Fibroblast of lung (primary cell): ENCODE measurements around the gene RRAS. TPM values are rescaled to one million over a fixed set of nuclear protein-coding genes. Genes with fewer than 3 reads are reported as not detected.

Experiments used
- DNase-seq, 2 donors: peaks; one replicate each; pipeline versions ENCODE4 v3.0.0 to v3.0.0-alpha.2; 2010; ENCODE audit warnings: low read depth in 2 of 2
- H2AFZ ChIP-seq: 2 replicates; pipeline ENCODE4 v1.5.1; 2012; ENCODE audit warnings: low read length, control low read depth, inconsistent platforms
- H3K27ac ChIP-seq: 2 replicates; pipeline ENCODE4 v1.5.1; 2011; ENCODE audit warnings: low read length, control low read depth; ENCODE audit not compliant: insufficient read depth
- H3K27me3 ChIP-seq: 2 replicates; pipeline ENCODE4 v1.5.1; 2011; ENCODE audit warnings: mild to moderate bottlenecking, low read length; ENCODE audit not compliant: control insufficient read depth, insufficient read depth
- H3K36me3 ChIP-seq: 2 replicates; pipeline ENCODE4 v1.5.1; 2011; ENCODE audit warnings: low read length; ENCODE audit not compliant: control insufficient read depth, insufficient read depth
- H3K4me1 ChIP-seq: 2 replicates; pipeline ENCODE4 v1.5.1; 2011; ENCODE audit warnings: low read length; ENCODE audit not compliant: control insufficient read depth, insufficient read depth; ENCODE audit errors: extremely low read depth
- H3K4me2 ChIP-seq: 2 replicates; pipeline ENCODE4 v1.5.1; 2011; ENCODE audit warnings: low read length, control low read depth; ENCODE audit not compliant: insufficient read depth; ENCODE audit errors: extremely low read depth
- H3K4me3 ChIP-seq, 4 experiments: fragments of 200-600 bp in 1 of 4; sonication (generic) in 1 of 4; replicated peaks in 1 of 4; 2 replicates each; pipeline ENCODE4 v1.5.1; 2011 to 2016; ENCODE audit warnings: low read length in 4 of 4, low read depth in 3 of 4, mild to moderate bottlenecking in 3 of 4, control low read depth in 2 of 4, inconsistent platforms in 1 of 4, mixed read lengths in 1 of 4; ENCODE audit not compliant: insufficient read depth in 1 of 4; ENCODE audit errors: control extremely low read depth in 1 of 4
- H3K79me2 ChIP-seq: 2 replicates; pipeline ENCODE4 v1.5.1; 2012; ENCODE audit warnings: mild to moderate bottlenecking, low read length, inconsistent platforms; ENCODE audit not compliant: control insufficient read depth, insufficient read depth
- H3K9ac ChIP-seq: 2 replicates; pipeline ENCODE4 v1.5.1; 2011; ENCODE audit warnings: mild to moderate bottlenecking, low read length, control low read depth; ENCODE audit not compliant: insufficient read depth
- H3K9me3 ChIP-seq: 2 replicates; pipeline ENCODE4 v1.5.1; 2012; ENCODE audit warnings: low read depth, low read length; ENCODE audit not compliant: control insufficient read depth, insufficient read depth
- H4K20me1 ChIP-seq: 2 replicates; pipeline ENCODE4 v1.5.1; 2011; ENCODE audit warnings: low read length; ENCODE audit not compliant: control insufficient read depth, insufficient read depth; ENCODE audit errors: extremely low read depth
- CTCF ChIP-seq, 2 donors: IDR thresholded peaks in 1 of 2; conservative IDR thresholded peaks in 1 of 2; 1 replicate in 1 of 2; 2 replicates in 1 of 2; pipeline ENCODE4 v1.5.1; 2011 to 2012; ENCODE audit warnings: low read length in 2 of 2, control low read depth in 1 of 2, inconsistent platforms in 1 of 2, low read depth in 1 of 2, mild to moderate bottlenecking in 1 of 2
- EZH2 ChIP-seq: IDR thresholded peaks from 2 replicates; pipeline ENCODE4 v1.5.1; 2012; ENCODE audit warnings: low read length, control low read depth, mild to moderate bottlenecking; ENCODE audit errors: missing control alignments
- polyA plus RNA-seq, 2 donors: library from polyadenylated mRNA; depleted of rRNA in 1 of 2; stranded (reverse) in 1 of 2; unstranded in 1 of 2; fragments of >200 nt; gene quantifications; 2 replicates each; pipeline ENCODE4 v1.2.1, GENCODE V29; 2011 to 2012; ENCODE audit warnings: missing spikeins in 1 of 2
- total RNA-seq: library from RNA; depleted of rRNA; stranded (reverse); fragments of >200 nt; gene quantifications from 2 replicates; pipeline ENCODE4 v1.2.1, GENCODE V29; 2014

Gene RRAS
- total and polyA plus RNA-seq, 2 donors (not counting 1 experiment from before 2014, with no cell fraction given): 60.1 to 129 TPM

- TF ChIP-seq CTCF (conservative IDR thresholded peaks at IDR 0.05 in 1 of 2, IDR thresholded peaks at IDR 0.05 in 1 of 2; ENCODE audit: low read depth in 1 of 2, low read length in 2 of 2) (no peak), EZH2 (no peak)
- peaks cover 2% of the 10 kb centered on the region for H3K36me3 ChIP-seq
These were observed 29.6 kb upstream of the RRAS start for GRCh38 chr19:49669516-49669915.

GRCh38 chr19:49667473-49667872, 27.5 kb upstream of the RRAS start:
- no peak for DNase-seq
- Histone ChIP-seq H3K4me1 (peaks cover 7% of the 10 kb centered on the region), H3K9me3 (no peaks in the 10 kb centered on the region), H2AFZ (no peak overlapping the region), H3K4me2 (peak overlapping the region; percentile 27), H3K27ac (no peak overlapping the region), H3K4me3 (no peak overlapping the region), H3K36me3 (peaks cover 3% of the 10 kb centered on the region), H3K79me2 (peaks cover 16% of the 10 kb centered on the region), H3K9ac (no peak overlapping the region), H4K20me1 (no peaks in the 10 kb centered on the region), H3K27me3 (no peaks in the 10 kb centered on the region)
- no peak for TF ChIP-seq EZH2
- no peak for TF ChIP-seq CTCF (conservative IDR thresholded peaks at IDR 0.05 in 1 of 2, IDR thresholded peaks at IDR 0.05 in 1 of 2; ENCODE audit: low read depth in 1 of 2, low read length in 2 of 2)

More at GRCh38 chr19:49669516-49669915, 29.6 kb upstream of the RRAS start:
- peaks cover 16% of the 10 kb centered on the region for H3K79me2 ChIP-seq
- DNase-seq: no peak
- H3K4me2 ChIP-seq: no peak overlapping the region
- H3K27me3 ChIP-seq: no peaks in the 10 kb centered on the region
- no peaks in the 10 kb centered on the region for H4K20me1 ChIP-seq
- H3K9me3 ChIP-seq: no peaks in the 10 kb centered on the region
- no peak overlapping the region for H3K27ac ChIP-seq
- no peak overlapping the region for H3K4me3 ChIP-seq
- no peak overlapping the region for H3K9ac ChIP-seq
- H2AFZ ChIP-seq: no peak overlapping the region
- peaks cover 7% of the 10 kb centered on the region for H3K4me1 ChIP-seq

- no peaks in the 10 kb centered on the region for H4K20me1 ChIP-seq
- H3K27ac ChIP-seq: peak overlapping the region; percentile 89
- peak overlapping the region; percentile 99 for H3K4me2 ChIP-seq
- H3K4me1 ChIP-seq: peaks cover 5% of the 10 kb centered on the region
- peaks cover 16% of the 10 kb centered on the region for H3K79me2 ChIP-seq
- DNase-seq: peak in 1 of 2 donors; percentile 39
- peak overlapping the region; percentile 66 for H3K9ac ChIP-seq
- TF ChIP-seq EZH2: no peak
- TF ChIP-seq CTCF (conservative IDR thresholded peaks at IDR 0.05 in 1 of 2, IDR thresholded peaks at IDR 0.05 in 1 of 2; ENCODE audit: low read depth in 1 of 2, low read length in 2 of 2): peak in 1 of 2 donors; percentile 2
- no peaks in the 10 kb centered on the region for H3K9me3 ChIP-seq
- H3K27me3 ChIP-seq: no peaks in the 10 kb centered on the region
- peak overlapping the region; percentile 77 to 99 (median 90) for H3K4me3 ChIP-seq
- peaks cover 10% of the 10 kb centered on the region for H3K36me3 ChIP-seq
- peak overlapping the region; percentile 26 for H2AFZ ChIP-seq
These were observed 26.1 kb upstream of the RRAS start for GRCh38 chr19:49666120-49666444.
